Keratinocyte (primary cell): ENCODE results near the gene RAB12.

ENCODE experiments used
- CTCF ChIP-seq, 3 experiments: IDR thresholded peaks in 1 of 3; conservative IDR thresholded peaks in 1 of 3; optimal IDR thresholded peaks in 1 of 3; 2 replicates in 2 of 3; 3 replicates in 1 of 3; pipeline versions ENCODE3 to v1.5.1; 2011; ENCODE audit warnings: low read length in 3 of 3, mild to moderate bottlenecking in 3 of 3, moderate library complexity in 2 of 3, control low read depth in 1 of 3, inconsistent platforms in 1 of 3; ENCODE audit not compliant: insufficient read depth in 2 of 3; ENCODE audit errors: extremely low read depth in 1 of 3
- EZH2 ChIP-seq: IDR thresholded peaks from one replicate; pipeline ENCODE4 v1.6.1; 2012; ENCODE audit warnings: inconsistent platforms, mild to moderate bottlenecking, low read length, moderate library complexity

DNA sequence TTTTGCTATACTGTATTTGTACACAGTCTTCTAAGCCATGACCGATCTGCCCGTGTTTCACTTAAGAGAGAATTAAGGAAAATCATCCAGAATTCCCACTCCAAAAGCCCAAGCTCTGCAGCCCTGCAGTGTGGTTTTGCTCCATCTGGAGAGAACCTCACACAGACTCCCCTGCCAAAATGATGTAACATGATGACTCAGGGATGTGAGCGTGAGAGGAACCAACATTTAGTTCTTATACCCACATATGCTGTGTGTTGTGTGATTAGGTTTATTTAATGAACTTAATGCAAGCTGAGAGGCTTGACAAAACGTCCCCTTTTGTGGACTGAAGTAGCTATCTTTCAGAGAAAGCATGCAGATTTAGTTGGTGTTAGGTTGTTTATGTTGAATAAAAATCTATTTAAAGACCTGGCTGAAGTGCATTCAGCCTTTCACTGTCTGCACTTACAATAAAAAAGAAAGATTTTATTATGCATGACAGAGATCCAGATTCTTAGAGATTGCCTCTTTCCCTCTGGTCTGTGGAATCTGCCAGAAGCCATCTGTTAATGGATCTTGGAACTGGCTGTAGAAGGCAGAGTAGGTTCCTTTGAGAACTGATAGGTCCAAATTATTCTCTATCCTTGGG lies 6.3 kb downstream of the RAB12 start:
- TF ChIP-seq CTCF (optimal IDR thresholded peaks at IDR 0.05 in 1 of 3, IDR thresholded peaks at IDR 0.05 in 1 of 3, conservative IDR thresholded peaks at IDR 0.05 in 1 of 3; ENCODE audit: extremely low read depth in 1 of 3, insufficient read depth in 2 of 3, low read length in 3 of 3) (no peak), EZH2 (no peak)
